Measurements from ENCODE around the gene APBA1. TPM values are rescaled to one million over a fixed set of nuclear protein-coding genes. Genes with fewer than 3 reads are reported as not detected.

APBA1 gene
- total RNA-seq, 6 experiments from 2014 or later: 17.6 to 25.6 (median 20.7) TPM

DNA sequence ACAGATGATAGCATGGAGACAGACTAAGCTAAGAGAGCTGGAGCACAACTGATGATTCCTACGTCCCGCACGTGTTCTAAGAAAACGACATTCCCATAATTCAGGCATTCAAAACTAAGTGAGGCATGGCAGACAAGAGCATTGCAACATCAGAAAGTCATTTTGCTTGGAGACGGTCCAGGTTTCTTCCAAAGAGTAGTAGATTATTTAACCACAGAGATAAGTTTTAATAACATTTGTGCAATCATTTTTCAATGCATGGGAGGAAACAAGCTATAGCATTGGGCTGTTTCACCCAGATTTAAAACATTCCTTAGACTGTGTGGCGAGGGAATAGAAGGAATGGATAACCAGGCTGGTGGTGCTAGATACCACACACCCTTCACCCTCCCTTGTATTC is 117.2 kb downstream of the APBA1 start:
- H3K27me3 Mint-ChIP-seq (ENCODE audit: insufficient read depth): no peaks in the 10 kb centered on the region
- no peaks in the 10 kb centered on the region for H3K36me3 Mint-ChIP-seq (ENCODE audit: low read depth)
- peaks cover 18% of the 10 kb centered on the region for H3K4me1 Mint-ChIP-seq (ENCODE audit: low read depth)
- peak overlapping the region; percentile 2; the same call in 1 of the 2 replicates for H3K27ac Mint-ChIP-seq
- no peaks in the 10 kb centered on the region for H3K9me3 Mint-ChIP-seq
- DNase-seq: peak; percentile 63
- TF ChIP-seq, protein P1, sequence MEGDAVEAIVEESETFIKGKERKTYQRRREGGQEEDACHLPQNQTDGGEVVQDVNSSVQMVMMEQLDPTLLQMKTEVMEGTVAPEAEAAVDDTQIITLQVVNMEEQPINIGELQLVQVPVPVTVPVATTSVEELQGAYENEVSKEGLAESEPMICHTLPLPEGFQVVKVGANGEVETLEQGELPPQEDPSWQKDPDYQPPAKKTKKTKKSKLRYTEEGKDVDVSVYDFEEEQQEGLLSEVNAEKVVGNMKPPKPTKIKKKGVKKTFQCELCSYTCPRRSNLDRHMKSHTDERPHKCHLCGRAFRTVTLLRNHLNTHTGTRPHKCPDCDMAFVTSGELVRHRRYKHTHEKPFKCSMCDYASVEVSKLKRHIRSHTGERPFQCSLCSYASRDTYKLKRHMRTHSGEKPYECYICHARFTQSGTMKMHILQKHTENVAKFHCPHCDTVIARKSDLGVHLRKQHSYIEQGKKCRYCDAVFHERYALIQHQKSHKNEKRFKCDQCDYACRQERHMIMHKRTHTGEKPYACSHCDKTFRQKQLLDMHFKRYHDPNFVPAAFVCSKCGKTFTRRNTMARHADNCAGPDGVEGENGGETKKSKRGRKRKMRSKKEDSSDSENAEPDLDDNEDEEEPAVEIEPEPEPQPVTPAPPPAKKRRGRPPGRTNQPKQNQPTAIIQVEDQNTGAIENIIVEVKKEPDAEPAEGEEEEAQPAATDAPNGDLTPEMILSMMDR (IDR thresholded peaks at IDR 0.05): no peak
- peak overlapping the region; percentile 2; the same call in 1 of the 2 replicates for H3K4me3 Mint-ChIP-seq

DNA sequence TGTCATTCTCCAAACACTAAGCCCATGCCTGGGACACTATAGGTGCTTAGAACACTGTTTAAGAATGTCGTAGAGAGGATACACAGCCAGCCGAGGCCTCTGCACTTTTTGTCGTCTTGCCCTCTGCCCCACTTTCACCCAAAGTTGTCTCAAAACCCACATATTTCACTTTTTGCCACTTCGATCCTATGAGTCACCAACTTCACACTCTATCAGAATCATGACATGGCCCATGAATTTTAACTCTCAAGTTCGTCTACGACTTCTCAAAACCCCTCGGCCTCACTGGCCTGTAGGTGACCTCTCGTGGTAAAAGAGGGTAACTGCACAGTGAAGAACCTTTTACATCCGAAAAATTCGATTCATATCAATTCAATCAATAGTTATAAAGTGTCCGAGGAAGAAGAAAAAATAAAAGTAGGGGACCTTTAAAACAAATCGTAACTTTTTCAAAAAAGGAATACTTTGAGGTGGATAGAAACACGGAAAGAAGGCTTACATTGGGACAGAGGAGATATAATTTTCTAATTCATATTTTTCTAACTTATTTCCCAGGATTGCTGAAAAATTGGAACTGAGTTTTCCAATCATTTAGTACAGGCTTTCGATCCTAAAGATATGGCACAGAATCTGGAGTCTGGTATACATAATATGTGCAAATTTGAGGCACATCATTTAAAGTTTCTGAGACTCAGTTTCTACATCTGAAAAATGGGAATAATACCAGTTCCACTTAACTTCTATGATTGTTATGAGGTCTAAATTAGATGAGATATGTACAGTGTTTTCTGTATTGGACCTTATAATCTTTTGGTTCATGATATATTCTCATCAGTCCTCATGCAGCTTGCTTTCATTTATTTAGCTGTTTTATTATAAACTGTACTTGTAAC is 122.6 kb downstream of the APBA1 start:
- H3K4me3 Mint-ChIP-seq: no peak overlapping the region; the same call in 1 of the 2 replicates
- H3K4me1 Mint-ChIP-seq (ENCODE audit: low read depth): peaks cover 10% of the 10 kb centered on the region
- H3K9me3 Mint-ChIP-seq: no peaks in the 10 kb centered on the region
- H3K27ac Mint-ChIP-seq: no peak overlapping the region
- H3K27me3 Mint-ChIP-seq (ENCODE audit: insufficient read depth): peaks cover 2% of the 10 kb centered on the region; the same call in 1 of the 2 replicates
- no peaks in the 10 kb centered on the region for H3K36me3 Mint-ChIP-seq (ENCODE audit: low read depth)
- TF ChIP-seq, protein P1 (IDR thresholded peaks at IDR 0.05): peak; percentile 92
- peak; percentile 11 for DNase-seq

DNA sequence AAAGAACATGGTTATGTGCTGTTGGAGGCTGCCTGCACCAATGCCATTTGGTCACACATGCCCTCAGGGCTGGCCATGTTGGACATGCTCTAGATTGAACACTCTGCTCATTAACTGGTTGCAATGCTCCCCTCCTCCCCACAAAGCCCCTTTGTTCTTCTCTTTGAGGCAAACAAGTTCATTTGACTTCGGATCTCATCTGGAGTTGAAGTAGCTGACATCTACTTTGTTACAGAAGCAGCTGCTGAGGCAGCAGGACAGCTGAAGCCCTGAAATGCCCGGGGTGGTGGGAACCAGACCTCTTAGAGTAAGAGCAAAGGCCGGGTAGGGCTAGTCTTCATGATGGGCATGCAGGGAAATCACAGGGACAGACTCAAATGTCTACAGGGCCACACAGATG is 123.5 kb downstream of the APBA1 start:
- TF ChIP-seq, protein P1 (IDR thresholded peaks at IDR 0.05): no peak
- no peaks in the 10 kb centered on the region for H3K36me3 Mint-ChIP-seq (ENCODE audit: low read depth)
- no peak overlapping the region for H3K4me3 Mint-ChIP-seq
- H3K27ac Mint-ChIP-seq: no peak overlapping the region
- peaks cover 2% of the 10 kb centered on the region; the same call in 1 of the 2 replicates for H3K27me3 Mint-ChIP-seq (ENCODE audit: insufficient read depth)
- DNase-seq: no peak
- peaks cover 7% of the 10 kb centered on the region; the same call in 1 of the 2 replicates for H3K4me1 Mint-ChIP-seq (ENCODE audit: low read depth)
- H3K9me3 Mint-ChIP-seq: no peaks in the 10 kb centered on the region

DNA sequence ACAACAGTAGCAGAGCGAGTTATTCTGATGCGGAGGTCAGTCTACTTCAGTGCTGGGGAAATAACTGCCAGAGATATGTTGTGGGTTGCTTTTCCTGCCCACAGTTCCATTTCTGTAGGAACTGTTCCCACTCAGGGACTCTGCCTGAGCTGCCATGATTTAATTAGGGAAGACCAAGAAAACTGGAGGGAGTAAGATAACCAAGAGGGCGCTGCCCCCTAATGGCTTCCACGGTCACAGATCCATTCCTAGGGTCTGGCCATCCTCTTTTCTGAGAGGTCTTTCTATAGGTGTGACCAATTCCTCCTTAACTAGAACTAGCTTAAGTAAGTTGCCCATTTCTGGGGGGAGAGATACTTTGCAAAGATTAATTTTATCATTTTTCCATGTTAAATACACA is 125.9 kb downstream of the APBA1 start:
- no peaks in the 10 kb centered on the region for H3K9me3 Mint-ChIP-seq
- TF ChIP-seq, protein P1 (IDR thresholded peaks at IDR 0.05): peak; percentile 75
- H3K36me3 Mint-ChIP-seq (ENCODE audit: low read depth): no peaks in the 10 kb centered on the region
- peaks cover 7% of the 10 kb centered on the region; the same call in 1 of the 2 replicates for H3K4me1 Mint-ChIP-seq (ENCODE audit: low read depth)
- peak; percentile 15 for DNase-seq
- H3K27me3 Mint-ChIP-seq (ENCODE audit: insufficient read depth): peaks cover 2% of the 10 kb centered on the region; the same call in 1 of the 2 replicates
- H3K27ac Mint-ChIP-seq: no peak overlapping the region
- no peak overlapping the region for H3K4me3 Mint-ChIP-seq

DNA sequence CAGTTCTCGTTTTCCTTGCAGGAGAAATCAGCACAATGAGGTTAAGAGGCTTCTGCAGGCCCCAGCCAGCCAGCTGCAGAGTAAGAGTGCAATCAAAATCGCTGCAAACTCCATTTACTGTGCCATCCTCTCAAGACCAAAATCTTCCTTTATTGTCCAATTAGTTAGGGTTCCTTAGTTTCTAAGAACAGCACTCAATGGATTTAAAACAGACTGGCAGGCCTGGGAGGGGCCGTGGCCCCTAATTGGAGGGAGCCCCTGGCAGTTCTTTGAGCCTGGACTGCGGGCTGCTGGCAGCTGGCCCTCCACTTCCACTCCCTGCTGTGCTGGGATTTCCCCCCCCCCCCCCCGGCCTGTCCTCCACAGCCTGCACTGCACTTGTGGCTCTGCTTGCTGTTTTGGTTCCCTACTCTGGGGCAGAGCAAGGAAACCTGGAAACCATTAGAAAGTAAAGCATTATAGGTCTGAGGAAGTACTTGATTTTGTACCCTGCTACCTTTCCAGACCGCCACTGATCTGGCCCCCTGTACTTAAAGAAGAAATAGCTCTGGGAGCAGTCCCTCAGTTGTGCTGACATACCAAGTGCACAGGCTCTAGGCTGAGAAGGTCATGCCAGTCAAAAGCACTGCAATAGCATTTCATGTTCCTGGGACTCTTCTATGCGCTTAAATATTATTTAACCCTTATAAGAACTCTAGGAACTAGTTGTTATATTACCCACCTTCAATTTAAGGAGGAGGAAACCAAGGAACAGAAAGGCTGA is 129.0 kb downstream of the APBA1 start:
- Mint-ChIP-seq H3K27me3 (ENCODE audit: insufficient read depth) (no peaks in the 10 kb centered on the region), H3K4me3 (no peak overlapping the region), H3K36me3 (ENCODE audit: low read depth) (no peaks in the 10 kb centered on the region), H3K4me1 (ENCODE audit: low read depth) (no peaks in the 10 kb centered on the region), H3K9me3 (no peaks in the 10 kb centered on the region), H3K27ac (no peak overlapping the region)
- TF ChIP-seq, protein P1 (IDR thresholded peaks at IDR 0.05): no peak
- no peak for DNase-seq

All from HFFc6 (cell line).